Memory B cell (primary cell): Measurements from ENCODE around the gene ALX3.

Experiments used
- ATAC-seq: fragments of 150-1000 bp; cut with Tn5 transposase; 2 replicates; pipeline ENCODE4 v1.10.0; 2021; ENCODE audit warnings: low read depth, mild to moderate bottlenecking, moderate library complexity
- DNase-seq, 2 donors: peaks; one replicate each; pipeline ENCODE4 v3.0.0; 2022; ENCODE audit warnings: low spot score in 2 of 2
- H3K27ac Mint-ChIP-seq: one replicate; pipeline ENCODE4 v1.8.0; 2022; ENCODE audit warnings: mild to moderate bottlenecking, moderate library complexity, mixed read lengths
- H3K27me3 Mint-ChIP-seq: one replicate; pipeline ENCODE4 v1.8.0; 2022; ENCODE audit warnings: mixed read lengths
- H3K36me3 Mint-ChIP-seq: one replicate; pipeline ENCODE4 v1.8.0; 2022; ENCODE audit warnings: mild to moderate bottlenecking, mixed read lengths
- H3K4me1 Mint-ChIP-seq: one replicate; pipeline ENCODE4 v1.8.0; 2022; ENCODE audit warnings: mixed read lengths
- H3K4me3 Mint-ChIP-seq: one replicate; pipeline ENCODE4 v1.8.0; 2022; ENCODE audit warnings: mild to moderate bottlenecking, moderate library complexity, mixed read lengths
- H3K9me3 Mint-ChIP-seq: one replicate; pipeline ENCODE4 v1.8.0; 2022; ENCODE audit warnings: mixed read lengths

Gene ALX3

GRCh38 chr1:110051262-110051648, 19.2 kb downstream of the ALX3 start:
- Mint-ChIP-seq H3K4me1 (peaks cover 5% of the 10 kb centered on the region), H3K27ac (no peak overlapping the region), H3K4me3 (no peak overlapping the region), H3K9me3 (no peaks in the 10 kb centered on the region), H3K36me3 (peaks cover 35% of the 10 kb centered on the region), H3K27me3 (no peaks in the 10 kb centered on the region)
- no peak for ATAC-seq
- no peak for DNase-seq

- Mint-ChIP-seq H3K9me3 (no peaks in the 10 kb centered on the region), H3K4me1 (peaks cover 5% of the 10 kb centered on the region), H3K36me3 (peaks cover 36% of the 10 kb centered on the region), H3K27me3 (no peaks in the 10 kb centered on the region), H3K27ac (no peak overlapping the region), H3K4me3 (no peak overlapping the region)
- DNase-seq: no peak
- no peak for ATAC-seq
These were observed 19.7 kb downstream of the ALX3 start for GRCh38 chr1:110050602-110051261.

- H3K36me3 Mint-ChIP-seq: peaks cover 37% of the 10 kb centered on the region
- no peaks in the 10 kb centered on the region for H3K27me3 Mint-ChIP-seq
- H3K4me1 Mint-ChIP-seq: peaks cover 5% of the 10 kb centered on the region
- ATAC-seq (no peak), DNase-seq (no peak)
- no peaks in the 10 kb centered on the region for H3K9me3 Mint-ChIP-seq
- no peak overlapping the region for H3K27ac Mint-ChIP-seq
- H3K4me3 Mint-ChIP-seq: no peak overlapping the region
These were observed 20.5 kb downstream of the ALX3 start for GRCh38 chr1:110049801-110050601.

- H3K27ac Mint-ChIP-seq: no peak overlapping the region
- H3K4me3 Mint-ChIP-seq: no peak overlapping the region
- peaks cover 38% of the 10 kb centered on the region for H3K36me3 Mint-ChIP-seq
- no peaks in the 10 kb centered on the region for H3K9me3 Mint-ChIP-seq
- DNase-seq: no peak
- H3K4me1 Mint-ChIP-seq: peaks cover 5% of the 10 kb centered on the region
- no peaks in the 10 kb centered on the region for H3K27me3 Mint-ChIP-seq
- ATAC-seq: no peak
These were observed 21.4 kb downstream of the ALX3 start for GRCh38 chr1:110048923-110049601.

- Mint-ChIP-seq H3K9me3 (no peaks in the 10 kb centered on the region), H3K27me3 (no peaks in the 10 kb centered on the region), H3K4me1 (no peaks in the 10 kb centered on the region), H3K4me3 (no peak overlapping the region), H3K36me3 (peaks cover 34% of the 10 kb centered on the region), H3K27ac (no peak overlapping the region)
- ATAC-seq (no peak), DNase-seq (no peak)
These were observed 22.2 kb downstream of the ALX3 start for GRCh38 chr1:110048240-110048639.

- no peaks in the 10 kb centered on the region for H3K9me3 Mint-ChIP-seq
These were observed 23.0 kb downstream of the ALX3 start for GRCh38 chr1:110047463-110047862.

GRCh38 chr1:110043016-110043415, 27.5 kb downstream of the ALX3 start:
- H3K27me3 Mint-ChIP-seq: no peaks in the 10 kb centered on the region
- H3K4me1 Mint-ChIP-seq: no peaks in the 10 kb centered on the region
- H3K27ac Mint-ChIP-seq: no peak overlapping the region
- DNase-seq (no peak), ATAC-seq (no peak)
- H3K36me3 Mint-ChIP-seq: peaks cover 47% of the 10 kb centered on the region
- H3K9me3 Mint-ChIP-seq: no peaks in the 10 kb centered on the region
- H3K4me3 Mint-ChIP-seq: no peak overlapping the region

More at GRCh38 chr1:110047463-110047862, 23.0 kb downstream of the ALX3 start:
- no peak for DNase-seq
- Mint-ChIP-seq H3K36me3 (peaks cover 32% of the 10 kb centered on the region), H3K27me3 (no peaks in the 10 kb centered on the region), H3K4me3 (no peak overlapping the region), H3K4me1 (no peaks in the 10 kb centered on the region), H3K27ac (no peak overlapping the region)
- ATAC-seq: no peak

- H3K27me3 Mint-ChIP-seq: no peaks in the 10 kb centered on the region
These were observed 29.9 kb downstream of the ALX3 start for GRCh38 chr1:110040548-110040947.

GRCh38 chr1:110039641-110040040, 30.8 kb downstream of the ALX3 start:
- H3K9me3 Mint-ChIP-seq: no peaks in the 10 kb centered on the region
- ATAC-seq (no peak), DNase-seq (no peak)
- no peak overlapping the region for H3K27ac Mint-ChIP-seq
- H3K27me3 Mint-ChIP-seq: no peaks in the 10 kb centered on the region
- no peak overlapping the region for H3K4me3 Mint-ChIP-seq
- H3K4me1 Mint-ChIP-seq: peaks cover 13% of the 10 kb centered on the region
- H3K36me3 Mint-ChIP-seq: peaks cover 33% of the 10 kb centered on the region

More at GRCh38 chr1:110040548-110040947, 29.9 kb downstream of the ALX3 start:
- DNase-seq (no peak), ATAC-seq (no peak)
- Mint-ChIP-seq H3K4me3 (no peak overlapping the region), H3K36me3 (peaks cover 37% of the 10 kb centered on the region), H3K9me3 (no peaks in the 10 kb centered on the region), H3K4me1 (peaks cover 7% of the 10 kb centered on the region), H3K27ac (no peak overlapping the region)

GRCh38 chr1:110038271-110038670, 32.2 kb downstream of the ALX3 start:
- ATAC-seq: no peak
- Mint-ChIP-seq H3K27ac (no peak overlapping the region), H3K36me3 (peaks cover 28% of the 10 kb centered on the region), H3K4me1 (peaks cover 23% of the 10 kb centered on the region), H3K4me3 (no peak overlapping the region), H3K9me3 (no peaks in the 10 kb centered on the region), H3K27me3 (no peaks in the 10 kb centered on the region)
- no peak for DNase-seq

GRCh38 chr1:110035236-110035752, 35.2 kb downstream of the ALX3 start:
- ATAC-seq (no peak), DNase-seq (no peak)
- Mint-ChIP-seq H3K36me3 (peaks cover 17% of the 10 kb centered on the region), H3K9me3 (no peaks in the 10 kb centered on the region), H3K27ac (peak overlapping the region; percentile 58), H3K4me3 (peak overlapping the region; percentile 95), H3K27me3 (no peaks in the 10 kb centered on the region), H3K4me1 (peaks cover 37% of the 10 kb centered on the region)

GRCh38 chr1:110034451-110035235, 35.8 kb downstream of the ALX3 start, which contains the start of gene STRIP1:
Gene STRIP1 (plus strand): TSS chr1:110034624. CDS start chr1:110034638, 14 bp downstream.
- peaks cover 13% of the 10 kb centered on the region for H3K36me3 Mint-ChIP-seq
- peak within 1 kb of the TSS; percentile 95 for H3K4me3 Mint-ChIP-seq
- no peaks in the 10 kb centered on the region for H3K9me3 Mint-ChIP-seq
- no peaks in the 10 kb centered on the region for H3K27me3 Mint-ChIP-seq
- peak; percentile 94 for ATAC-seq
- peaks cover 37% of the 10 kb centered on the region for H3K4me1 Mint-ChIP-seq
- DNase-seq: peak; percentile 85 to 89
- H3K27ac Mint-ChIP-seq: peak within 1 kb of the TSS; percentile 89

- Mint-ChIP-seq H3K4me3 (peak overlapping the region; percentile 95), H3K27ac (peak overlapping the region; percentile 89), H3K36me3 (peaks cover 10% of the 10 kb centered on the region), H3K9me3 (no peaks in the 10 kb centered on the region), H3K27me3 (no peaks in the 10 kb centered on the region), H3K4me1 (peaks cover 39% of the 10 kb centered on the region)
- no peak for DNase-seq
- peak; percentile 1 for ATAC-seq
These were observed 36.4 kb downstream of the ALX3 start for GRCh38 chr1:110034040-110034450.
